Measurements from ENCODE around the gene HOMER2. TPM values are rescaled to one million over a fixed set of nuclear protein-coding genes. Genes with fewer than 3 reads are reported as not detected.
"Not testable (repeated sequence)": the region's sequence is repeated elsewhere in the genome, so short reads cannot be mapped to it uniquely, and the experiment has no call there.

Gene HOMER2
- total RNA-seq, 1 donor from 2014 or later: 32.1 TPM

DNA sequence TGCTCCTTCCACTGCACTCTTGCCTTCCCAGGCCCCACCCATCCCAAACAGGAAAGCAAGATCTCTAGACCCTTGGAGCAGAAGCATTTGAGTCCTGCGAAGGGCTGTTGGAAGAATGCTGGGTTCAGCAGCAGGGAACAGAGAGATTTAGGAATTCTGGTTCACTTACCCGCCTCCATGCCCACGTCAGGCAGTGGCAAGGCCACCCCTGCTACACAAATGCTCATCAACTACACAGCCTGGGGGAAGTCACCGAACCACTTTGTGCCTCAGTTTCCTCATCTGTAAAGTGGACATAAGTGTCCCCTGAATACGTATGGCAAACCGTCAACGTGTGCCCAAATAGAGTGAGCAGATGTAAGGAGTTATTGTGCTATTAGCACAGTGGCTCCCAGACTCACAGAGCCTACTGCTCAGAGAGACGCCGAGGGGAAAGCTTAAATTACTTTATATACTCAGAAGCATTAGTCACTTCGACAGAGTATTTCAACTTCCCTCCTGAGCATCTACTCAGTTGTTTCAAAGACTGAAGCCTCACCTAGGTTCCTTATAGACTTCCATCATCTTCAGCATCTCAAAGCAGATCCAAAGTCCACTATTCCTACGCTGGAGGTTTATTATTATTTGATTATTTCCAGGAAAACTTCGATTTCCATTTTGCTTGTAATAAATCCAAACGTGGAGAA lies 905 bp downstream of the HOMER2 start:
- peak; percentile 57 for DNase-seq
- H3K27ac Mint-ChIP-seq: peak overlapping the region; percentile 80
- H3K36me3 Mint-ChIP-seq (ENCODE audit: low read depth): no peaks in the 10 kb centered on the region
- H3K4me3 Mint-ChIP-seq: no peak overlapping the region
- peaks cover 26% of the 10 kb centered on the region for H3K27me3 Mint-ChIP-seq
- intact Hi-C loops (cut with micrococcal nuclease): loop anchor here (5.0 kb wide), 1 partner anchor 36 kb away; the partner anchor contains the start of gene RAMAC
- H3K4me1 Mint-ChIP-seq: peaks cover 5% of the 10 kb centered on the region
- no peaks in the 10 kb centered on the region for H3K9me3 Mint-ChIP-seq

DNA sequence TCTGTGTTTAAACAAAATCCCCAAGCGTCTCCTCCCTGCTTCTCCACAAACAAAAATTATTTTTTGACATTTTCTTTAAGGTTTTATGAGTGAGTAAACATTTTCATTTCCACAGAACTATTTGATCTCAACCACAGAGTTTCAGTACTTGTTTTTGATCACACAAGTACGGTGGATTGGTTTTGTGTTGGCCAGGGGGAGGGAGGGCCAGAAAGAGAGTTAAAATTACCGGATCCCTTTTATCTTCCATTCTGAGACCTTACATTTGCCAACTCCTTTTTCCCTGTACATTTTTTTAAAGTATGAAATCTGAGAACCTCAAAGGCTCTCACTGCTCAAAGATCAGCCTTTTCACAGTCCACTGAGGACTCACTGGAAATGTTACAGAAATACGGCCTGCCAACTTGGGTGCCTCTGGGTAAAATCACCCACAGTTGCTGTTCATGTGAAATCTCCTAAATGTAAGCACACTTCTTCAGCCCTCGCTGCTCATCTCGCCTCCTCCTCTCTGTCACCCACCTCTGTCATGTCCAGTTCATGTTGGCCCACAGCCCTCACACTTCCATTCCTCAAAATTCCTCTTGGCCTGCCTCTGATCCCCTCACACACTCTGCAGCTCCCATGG lies 1.7 kb downstream of the HOMER2 start:
- intact Hi-C loops (cut with micrococcal nuclease): loop anchor here (1.0 to 5.0 kb wide), 3 partner anchors 15 to 141 kb away; partner anchors contain the start of gene RAMAC
- peaks cover 26% of the 10 kb centered on the region for H3K27me3 Mint-ChIP-seq

DNA sequence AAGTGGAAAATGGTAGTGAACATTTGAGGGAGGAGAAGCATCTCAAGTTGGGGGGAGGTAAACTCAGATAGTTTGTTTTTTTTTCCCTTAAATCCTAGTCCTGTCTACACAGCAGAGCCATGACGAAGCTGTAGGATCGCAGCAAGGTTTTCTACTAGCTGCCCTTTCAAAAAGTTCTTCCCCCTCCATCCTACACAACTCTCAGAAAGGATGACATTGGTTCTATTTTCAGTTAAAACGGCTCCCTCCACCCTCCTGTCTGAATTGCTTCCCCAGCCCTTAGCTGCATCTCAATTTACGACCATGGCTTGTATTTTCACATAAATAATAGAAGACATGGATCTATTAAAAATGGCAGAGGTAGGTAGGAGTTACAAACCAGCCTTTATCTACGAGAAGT lies 2.2 kb downstream of the HOMER2 start:
- H3K4me3 Mint-ChIP-seq: no peak overlapping the region
- peaks cover 5% of the 10 kb centered on the region for H3K4me1 Mint-ChIP-seq
- no peak overlapping the region for H3K27ac Mint-ChIP-seq
- H3K9me3 Mint-ChIP-seq: no peaks in the 10 kb centered on the region
- no peak for DNase-seq
- peaks cover 26% of the 10 kb centered on the region for H3K27me3 Mint-ChIP-seq
- intact Hi-C loops (cut with micrococcal nuclease): loop anchor here (1.0 to 5.0 kb wide), 3 partner anchors 16 to 140 kb away; partner anchors contain the start of gene RAMAC
- no peaks in the 10 kb centered on the region for H3K36me3 Mint-ChIP-seq (ENCODE audit: low read depth)

More for the DNA sequence above, 1.7 kb downstream of the HOMER2 start:
- Mint-ChIP-seq H3K36me3 (ENCODE audit: low read depth) (no peaks in the 10 kb centered on the region), H3K4me1 (peaks cover 5% of the 10 kb centered on the region), H3K9me3 (no peaks in the 10 kb centered on the region), H3K4me3 (no peak overlapping the region), H3K27ac (no peak overlapping the region)
- peak; percentile 64 for DNase-seq

DNA sequence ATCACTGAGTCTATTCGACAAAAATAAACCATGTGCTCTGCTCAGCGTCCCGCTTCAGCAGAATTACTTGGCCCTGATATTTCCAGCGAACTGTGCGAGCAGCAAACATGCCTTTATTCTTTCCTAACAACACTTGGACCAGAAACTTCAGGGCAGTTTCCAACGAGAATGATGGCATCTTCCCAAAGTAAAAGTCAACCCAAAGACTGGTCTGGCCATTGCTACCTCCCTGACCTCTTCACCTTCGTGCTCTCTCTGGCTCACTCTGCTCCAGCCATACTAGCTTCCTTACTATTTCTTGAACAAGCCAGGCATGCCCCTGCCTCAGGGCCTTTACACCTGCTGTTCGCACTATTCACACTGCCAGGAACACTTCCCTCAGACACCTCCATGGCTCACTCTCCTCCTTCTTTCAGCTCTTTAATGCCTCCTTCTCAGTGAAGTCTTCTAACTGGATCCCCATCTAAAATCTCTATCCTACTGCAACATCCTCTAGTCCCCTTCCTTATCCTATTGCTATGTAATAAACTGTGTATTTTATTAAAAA lies 6.3 kb downstream of the HOMER2 start:
- H3K4me3 Mint-ChIP-seq: no peak overlapping the region
- H3K36me3 Mint-ChIP-seq (ENCODE audit: low read depth): no peaks in the 10 kb centered on the region
- H3K9me3 Mint-ChIP-seq: no peaks in the 10 kb centered on the region
- DNase-seq: no peak
- peaks cover 20% of the 10 kb centered on the region for H3K27me3 Mint-ChIP-seq
- H3K27ac Mint-ChIP-seq: no peak overlapping the region
- intact Hi-C loops (cut with micrococcal nuclease): no loop called here
- peaks cover 5% of the 10 kb centered on the region for H3K4me1 Mint-ChIP-seq

DNA sequence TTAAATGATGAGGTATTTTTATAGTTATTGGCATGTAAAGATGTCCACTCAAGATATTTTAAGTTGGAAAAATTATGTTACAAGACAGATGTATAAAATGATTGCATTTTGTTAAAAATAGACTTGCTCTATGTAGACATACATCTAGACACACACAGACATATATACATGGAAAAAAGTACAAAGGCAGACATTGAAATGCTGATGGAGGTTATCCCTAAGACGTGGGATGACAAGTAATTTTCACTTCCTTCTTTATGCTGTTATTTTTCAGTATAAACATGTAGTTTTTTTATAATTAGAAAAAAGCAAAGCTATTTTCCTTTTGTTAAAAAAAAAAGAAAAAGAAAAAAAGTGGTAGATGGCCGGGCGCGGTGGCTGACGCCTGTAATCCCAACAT lies 7.2 kb downstream of the HOMER2 start:
- Mint-ChIP-seq H3K4me1 (peaks cover 5% of the 10 kb centered on the region), H3K27me3 (peaks cover 20% of the 10 kb centered on the region)
- intact Hi-C loops (cut with micrococcal nuclease): no loop called here

DNA sequence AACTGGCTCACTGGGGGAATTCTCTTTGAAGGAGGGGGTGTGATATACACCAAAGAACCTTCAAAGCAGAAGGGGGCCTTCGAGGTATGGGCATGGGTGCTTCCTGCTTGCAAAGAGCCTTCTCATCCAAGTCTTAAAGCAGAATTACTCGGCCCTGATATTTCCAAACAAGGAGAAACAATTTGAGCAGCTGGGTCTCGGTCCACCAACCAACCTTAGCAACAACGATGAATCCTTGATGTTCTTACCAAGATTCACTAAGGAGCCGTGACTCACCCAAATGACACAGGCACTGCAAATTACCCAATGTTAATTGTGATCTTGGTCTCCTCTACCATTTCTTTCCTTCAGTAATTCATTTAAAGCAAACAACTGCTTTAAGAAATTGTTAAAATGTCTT lies 7.7 kb downstream of the HOMER2 start:
- Mint-ChIP-seq H3K36me3 (ENCODE audit: low read depth) (no peaks in the 10 kb centered on the region), H3K27me3 (peaks cover 20% of the 10 kb centered on the region), H3K27ac (no peak overlapping the region), H3K4me1 (peaks cover 5% of the 10 kb centered on the region), H3K9me3 (no peaks in the 10 kb centered on the region), H3K4me3 (no peak overlapping the region)
- no peak for DNase-seq
- intact Hi-C loops (cut with micrococcal nuclease): no loop called here

More for the DNA sequence above, 7.2 kb downstream of the HOMER2 start:
- Mint-ChIP-seq H3K27ac (no peak overlapping the region), H3K36me3 (ENCODE audit: low read depth) (no peaks in the 10 kb centered on the region), H3K4me3 (no peak overlapping the region), H3K9me3 (no peaks in the 10 kb centered on the region)
- no peak for DNase-seq

DNA sequence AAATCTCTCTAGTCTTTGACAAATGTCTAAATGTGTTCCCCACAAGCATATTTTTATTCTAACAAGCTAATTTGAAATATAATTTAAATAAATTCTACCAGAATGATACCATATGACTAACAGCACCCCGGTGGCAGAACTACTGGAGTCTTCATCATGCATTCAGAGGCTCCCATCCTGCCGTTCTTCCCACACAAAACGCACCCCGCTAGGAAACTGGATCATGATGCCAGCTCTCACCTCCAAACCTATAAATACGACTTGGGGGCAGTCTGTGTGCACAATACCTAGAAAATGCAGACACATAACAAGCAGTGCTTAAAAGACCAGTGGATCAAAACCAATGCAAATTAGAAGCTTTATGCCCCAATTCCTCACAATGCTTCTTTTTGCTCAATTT lies 8.5 kb downstream of the HOMER2 start:
- Mint-ChIP-seq H3K9me3 (no peaks in the 10 kb centered on the region), H3K36me3 (ENCODE audit: low read depth) (no peaks in the 10 kb centered on the region), H3K27ac (no peak overlapping the region), H3K4me3 (no peak overlapping the region), H3K4me1 (peaks cover 5% of the 10 kb centered on the region), H3K27me3 (peaks cover 21% of the 10 kb centered on the region)
- intact Hi-C loops (cut with micrococcal nuclease): no loop called here
- DNase-seq: no peak

DNA sequence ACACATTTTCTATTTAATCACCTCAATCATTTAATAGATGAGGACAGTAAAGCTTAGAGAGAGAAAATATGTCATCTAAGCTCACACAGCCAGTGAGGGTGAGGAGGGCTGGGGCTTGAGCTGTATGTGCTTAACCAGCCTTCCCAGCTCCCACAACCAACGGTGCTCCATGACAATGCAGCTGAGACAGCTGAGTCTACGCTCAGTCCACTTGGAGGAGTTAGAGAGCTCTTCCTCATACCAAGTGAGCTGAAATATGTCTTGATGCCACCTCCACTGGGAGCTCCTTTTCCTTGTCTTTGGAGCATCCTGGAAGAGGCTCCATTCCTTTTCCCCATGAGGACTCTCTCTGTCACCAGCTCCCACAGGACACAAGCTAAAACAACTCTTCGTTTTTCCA lies 9.3 kb downstream of the HOMER2 start:
- Mint-ChIP-seq H3K27ac (no peak overlapping the region), H3K4me3 (no peak overlapping the region), H3K27me3 (peaks cover 26% of the 10 kb centered on the region), H3K4me1 (peaks cover 5% of the 10 kb centered on the region), H3K9me3 (no peaks in the 10 kb centered on the region), H3K36me3 (ENCODE audit: low read depth) (no peaks in the 10 kb centered on the region)
- intact Hi-C loops (cut with micrococcal nuclease): no loop called here
- DNase-seq: no peak

DNA sequence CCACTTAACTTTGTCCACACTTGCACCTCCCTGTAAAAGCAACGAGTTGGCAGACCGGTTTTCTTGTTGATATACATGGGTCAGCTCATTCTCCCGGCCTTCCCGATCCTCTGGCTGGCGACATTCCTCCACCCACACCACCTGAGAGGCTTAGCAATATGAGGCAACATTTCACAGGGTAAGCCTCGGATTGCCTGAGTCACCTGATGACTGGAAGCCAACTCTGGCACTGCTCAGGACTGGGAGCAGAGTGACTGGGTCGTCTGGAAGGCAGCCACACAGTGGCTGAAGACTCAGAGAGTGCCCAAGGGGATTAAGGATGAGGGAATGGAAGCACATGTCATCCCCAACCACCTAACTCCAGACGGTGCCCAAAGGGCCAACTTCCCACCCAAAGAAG lies 9.8 kb downstream of the HOMER2 start:
- no peak overlapping the region for H3K4me3 Mint-ChIP-seq
- peaks cover 5% of the 10 kb centered on the region for H3K4me1 Mint-ChIP-seq
- intact Hi-C loops (cut with micrococcal nuclease): no loop called here
- H3K27ac Mint-ChIP-seq: no peak overlapping the region
- no peak for DNase-seq
- H3K9me3 Mint-ChIP-seq: no peaks in the 10 kb centered on the region
- H3K36me3 Mint-ChIP-seq (ENCODE audit: low read depth): no peaks in the 10 kb centered on the region
- peaks cover 26% of the 10 kb centered on the region for H3K27me3 Mint-ChIP-seq

DNA sequence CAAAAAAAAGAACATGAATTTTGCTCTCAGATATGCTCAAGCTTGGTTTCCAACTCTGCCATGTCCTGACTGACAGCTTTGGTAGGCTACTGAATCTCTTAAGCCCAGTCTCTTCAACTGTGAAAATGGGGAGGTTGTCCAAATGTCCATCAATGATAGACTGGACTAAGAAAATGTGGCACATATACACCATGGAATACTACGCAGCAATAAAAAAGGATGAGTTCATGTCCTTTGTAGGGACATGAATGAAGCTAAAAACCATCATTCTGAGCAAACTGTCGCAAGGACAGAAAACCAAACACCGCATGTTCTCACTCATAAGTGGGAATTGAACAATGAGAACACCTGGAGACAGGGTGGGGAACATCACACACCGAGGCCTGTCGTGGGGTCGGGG lies 12.8 kb downstream of the HOMER2 start:
- H3K36me3 Mint-ChIP-seq (ENCODE audit: low read depth); H3K4me3 Mint-ChIP-seq; intact Hi-C loops (cut with micrococcal nuclease); DNase-seq; H3K4me1 Mint-ChIP-seq; H3K9me3 Mint-ChIP-seq; H3K27ac Mint-ChIP-seq: not testable (repeated sequence)
- peaks cover 14% of the 10 kb centered on the region for H3K27me3 Mint-ChIP-seq

DNA sequence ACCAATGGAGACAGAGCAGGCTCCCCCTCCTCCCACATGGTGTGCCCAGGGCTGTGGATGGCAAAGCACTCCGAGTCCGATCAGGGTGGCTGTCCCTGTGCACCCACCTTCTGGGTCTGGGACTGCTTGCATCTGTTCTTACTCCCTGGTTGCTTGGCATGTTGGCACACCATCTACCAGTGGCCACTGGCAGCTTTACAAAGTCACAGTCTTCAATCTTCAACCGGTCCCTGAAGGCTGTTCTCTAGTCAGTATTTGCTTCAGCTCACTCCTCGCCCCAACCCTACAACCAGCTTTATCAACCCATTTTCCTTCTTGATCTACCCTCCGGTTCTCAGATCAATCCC lies 14.8 kb downstream of the HOMER2 start:
- intact Hi-C loops (cut with micrococcal nuclease): no loop called here
- H3K4me3 Mint-ChIP-seq: no peak overlapping the region
- peaks cover 19% of the 10 kb centered on the region for H3K4me1 Mint-ChIP-seq
- no peak for DNase-seq
- peaks cover 14% of the 10 kb centered on the region for H3K27me3 Mint-ChIP-seq
- no peak overlapping the region for H3K27ac Mint-ChIP-seq
- H3K36me3 Mint-ChIP-seq (ENCODE audit: low read depth): no peaks in the 10 kb centered on the region
- H3K9me3 Mint-ChIP-seq: no peaks in the 10 kb centered on the region

DNA sequence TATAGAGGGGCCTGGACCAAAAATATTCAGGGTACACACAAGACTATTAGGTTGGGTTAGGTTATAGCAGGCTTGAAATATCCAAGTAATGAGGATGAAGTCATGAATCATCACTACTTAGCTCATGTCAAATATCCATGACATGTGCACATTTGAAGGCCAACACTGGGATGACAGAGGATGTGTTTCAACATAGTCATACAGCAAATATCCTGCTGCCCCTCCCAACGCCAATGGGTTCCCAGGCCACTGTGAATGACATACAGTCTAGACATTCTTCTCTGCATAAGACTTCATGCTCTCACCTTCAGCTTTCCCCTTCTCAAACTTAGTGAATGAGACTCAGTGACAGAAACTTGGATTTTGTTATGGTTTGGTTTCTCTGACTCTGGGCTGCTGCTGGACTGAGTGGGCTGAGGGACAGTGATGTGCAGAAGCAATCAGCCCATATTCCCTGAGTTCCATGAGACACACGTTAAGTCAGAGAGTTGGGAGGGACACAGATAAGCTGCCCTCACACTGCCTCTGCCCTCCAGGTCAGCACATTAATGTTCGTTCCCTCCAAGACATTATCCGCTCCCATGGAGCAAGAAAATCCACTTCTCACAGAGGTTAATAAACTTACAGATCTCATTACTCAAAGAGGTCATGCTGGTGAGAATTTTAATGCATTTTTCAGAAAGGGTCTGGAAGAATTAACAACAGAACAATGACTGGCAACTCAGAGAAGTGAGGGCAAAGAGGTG lies 15.4 kb downstream of the HOMER2 start:
- Mint-ChIP-seq H3K27ac (no peak overlapping the region), H3K36me3 (ENCODE audit: low read depth) (no peaks in the 10 kb centered on the region), H3K27me3 (peaks cover 14% of the 10 kb centered on the region), H3K4me3 (no peak overlapping the region), H3K9me3 (no peaks in the 10 kb centered on the region), H3K4me1 (peaks cover 19% of the 10 kb centered on the region)
- intact Hi-C loops (cut with micrococcal nuclease): no loop called here
- DNase-seq: no peak

DNA sequence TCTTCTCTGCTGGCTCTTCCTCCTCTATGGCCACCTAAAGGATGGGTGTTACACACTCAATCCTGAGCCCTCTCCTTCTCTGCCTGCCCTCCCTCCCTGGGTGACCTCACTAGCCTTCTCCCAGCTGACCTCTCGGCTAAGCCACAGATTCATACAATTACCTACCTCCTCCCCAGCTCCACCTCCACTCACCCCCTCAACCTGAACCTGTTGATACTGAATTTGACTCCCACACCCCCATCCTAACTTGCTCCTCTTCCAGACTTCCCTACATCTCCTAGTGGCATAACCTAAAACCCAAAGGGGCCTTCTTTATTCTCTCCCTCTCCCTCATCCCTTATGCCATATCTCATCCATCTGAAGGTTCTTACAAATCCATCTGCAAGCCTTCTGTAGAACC lies 17.1 kb downstream of the HOMER2 start:
- Mint-ChIP-seq H3K9me3 (no peaks in the 10 kb centered on the region), H3K4me1 (peaks cover 19% of the 10 kb centered on the region), H3K36me3 (ENCODE audit: low read depth) (no peaks in the 10 kb centered on the region), H3K27ac (no peak overlapping the region), H3K4me3 (no peak overlapping the region), H3K27me3 (peaks cover 9% of the 10 kb centered on the region)
- intact Hi-C loops (cut with micrococcal nuclease): no loop called here
- DNase-seq: no peak
